Measurements from ENCODE around the gene ADISSP.

GRCh38 chr20:3727401-3728021 lies 40.0 kb downstream of the ADISSP start:
- TF ChIP-seq CTCF (IDR thresholded peaks at IDR 0.05; ENCODE audit: insufficient read depth, low read depth, low read length) (no peak), EZH2 (IDR thresholded peaks at IDR 0.05; ENCODE audit: insufficient read depth, low read length) (no peak)
